Measurements from ENCODE around the gene LPP. TPM values are rescaled to one million over a fixed set of nuclear protein-coding genes. Genes with fewer than 3 reads are reported as not detected.

The LPP gene
- total and polyA plus RNA-seq, 2 of the 13 experiments (the other 11 are each of a cell fraction or from before 2014, with no cell fraction given) = 19.2 to 29.9 TPM

DNA sequence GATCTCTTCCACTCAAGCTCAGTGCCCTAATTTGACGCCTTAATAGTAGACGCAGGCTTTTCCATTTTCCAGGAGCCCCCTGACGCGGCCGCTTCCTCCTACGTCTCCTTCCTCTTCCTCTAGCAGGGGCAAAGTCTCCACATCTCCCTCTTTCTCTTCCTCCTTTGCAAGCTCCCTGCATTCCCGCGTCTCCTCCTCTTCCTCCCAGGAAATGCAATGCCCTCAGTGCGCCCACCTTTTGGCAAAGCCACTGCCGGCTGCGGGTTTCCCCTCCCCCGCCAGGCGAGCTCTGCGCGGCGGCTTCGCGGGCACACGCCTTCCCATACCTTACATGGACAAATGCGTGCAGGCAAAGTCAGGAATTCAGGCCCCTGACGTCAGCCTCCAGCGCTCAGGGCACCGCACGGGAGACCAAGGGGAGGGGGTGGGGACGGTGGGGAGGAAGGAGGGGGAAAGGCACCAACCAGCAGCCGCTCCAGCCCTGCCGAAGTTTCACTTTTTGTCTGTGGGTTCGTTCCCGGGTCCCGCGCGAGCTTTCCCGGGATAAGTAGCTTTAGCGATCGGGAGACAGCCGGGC is 432 bp upstream of the LPP start (continued):
- TF ChIP-seq, protein P1, sequence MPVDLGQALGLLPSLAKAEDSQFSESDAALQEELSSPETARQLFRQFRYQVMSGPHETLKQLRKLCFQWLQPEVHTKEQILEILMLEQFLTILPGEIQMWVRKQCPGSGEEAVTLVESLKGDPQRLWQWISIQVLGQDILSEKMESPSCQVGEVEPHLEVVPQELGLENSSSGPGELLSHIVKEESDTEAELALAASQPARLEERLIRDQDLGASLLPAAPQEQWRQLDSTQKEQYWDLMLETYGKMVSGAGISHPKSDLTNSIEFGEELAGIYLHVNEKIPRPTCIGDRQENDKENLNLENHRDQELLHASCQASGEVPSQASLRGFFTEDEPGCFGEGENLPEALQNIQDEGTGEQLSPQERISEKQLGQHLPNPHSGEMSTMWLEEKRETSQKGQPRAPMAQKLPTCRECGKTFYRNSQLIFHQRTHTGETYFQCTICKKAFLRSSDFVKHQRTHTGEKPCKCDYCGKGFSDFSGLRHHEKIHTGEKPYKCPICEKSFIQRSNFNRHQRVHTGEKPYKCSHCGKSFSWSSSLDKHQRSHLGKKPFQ (CRISPR knock-in tag; IDR thresholded peaks at IDR 0.05; ENCODE audit: insufficient replicate concordance) = no peak
- TF ChIP-seq, protein P2, sequence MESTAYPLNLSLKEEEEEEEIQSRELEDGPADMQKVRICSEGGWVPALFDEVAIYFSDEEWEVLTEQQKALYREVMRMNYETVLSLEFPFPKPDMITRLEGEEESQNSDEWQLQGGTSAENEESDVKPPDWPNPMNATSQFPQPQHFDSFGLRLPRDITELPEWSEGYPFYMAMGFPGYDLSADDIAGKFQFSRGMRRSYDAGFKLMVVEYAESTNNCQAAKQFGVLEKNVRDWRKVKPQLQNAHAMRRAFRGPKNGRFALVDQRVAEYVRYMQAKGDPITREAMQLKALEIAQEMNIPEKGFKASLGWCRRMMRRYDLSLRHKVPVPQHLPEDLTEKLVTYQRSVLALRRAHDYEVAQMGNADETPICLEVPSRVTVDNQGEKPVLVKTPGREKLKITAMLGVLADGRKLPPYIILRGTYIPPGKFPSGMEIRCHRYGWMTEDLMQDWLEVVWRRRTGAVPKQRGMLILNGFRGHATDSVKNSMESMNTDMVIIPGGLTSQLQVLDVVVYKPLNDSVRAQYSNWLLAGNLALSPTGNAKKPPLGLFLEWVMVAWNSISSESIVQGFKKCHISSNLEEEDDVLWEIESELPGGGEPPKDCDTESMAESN (CRISPR knock-in tag; conservative IDR thresholded peaks at IDR 0.05) = no peak
- TF ChIP-seq ATF7 (IDR thresholded peaks at IDR 0.05) (peak; percentile 30; the same call in 1 of the 2 replicates), ATF7 (CRISPR knock-in tag; IDR thresholded peaks at IDR 0.05) (no peak), ZNF660 (CRISPR knock-in tag; IDR thresholded peaks at IDR 0.05; ENCODE audit: borderline replicate concordance, low read depth) (no peak), IRF2 (CRISPR knock-in tag; IDR thresholded peaks at IDR 0.05) (peak; percentile 47; the same call in 1 of the 2 replicates), ZNF205 (CRISPR knock-in tag; IDR thresholded peaks at IDR 0.05) (no peak), TEAD3 (CRISPR knock-in tag; optimal IDR thresholded peaks at IDR 0.05; ENCODE audit: borderline replicate concordance) (peak; percentile 65), HOXA3 (CRISPR knock-in tag; IDR thresholded peaks at IDR 0.05) (peak; percentile 23; the same call in 1 of the 2 replicates), TCF12 (IDR thresholded peaks at IDR 0.05) (no peak), TCF12 (CRISPR knock-in tag; IDR thresholded peaks at IDR 0.05) (0 out of 2 replicates have a peak, but pooled peaks have one; percentile 31), SAP130 (CRISPR knock-in tag; IDR thresholded peaks at IDR 0.05; ENCODE audit: low read depth) (peak; percentile 49), ZNF749 (CRISPR knock-in tag; IDR thresholded peaks at IDR 0.05; ENCODE audit: borderline replicate concordance) (0 out of 2 replicates have a peak, but pooled peaks have one; percentile 58), KLF13 (CRISPR knock-in tag; IDR thresholded peaks at IDR 0.05) (0 out of 2 replicates have a peak, but pooled peaks have one; percentile 32), FIP1L1 (IDR thresholded peaks at IDR 0.05; ENCODE audit: borderline replicate concordance, insufficient read depth, low read depth, low read length) (no peak), MXD4 (CRISPR knock-in tag; IDR thresholded peaks at IDR 0.05) (no peak; the same call in 1 of the 2 replicates), DR1 (CRISPR knock-in tag; IDR thresholded peaks at IDR 0.05) (0 out of 2 replicates have a peak, but pooled peaks have one; percentile 51)
- TF ChIP-seq, protein P3, sequence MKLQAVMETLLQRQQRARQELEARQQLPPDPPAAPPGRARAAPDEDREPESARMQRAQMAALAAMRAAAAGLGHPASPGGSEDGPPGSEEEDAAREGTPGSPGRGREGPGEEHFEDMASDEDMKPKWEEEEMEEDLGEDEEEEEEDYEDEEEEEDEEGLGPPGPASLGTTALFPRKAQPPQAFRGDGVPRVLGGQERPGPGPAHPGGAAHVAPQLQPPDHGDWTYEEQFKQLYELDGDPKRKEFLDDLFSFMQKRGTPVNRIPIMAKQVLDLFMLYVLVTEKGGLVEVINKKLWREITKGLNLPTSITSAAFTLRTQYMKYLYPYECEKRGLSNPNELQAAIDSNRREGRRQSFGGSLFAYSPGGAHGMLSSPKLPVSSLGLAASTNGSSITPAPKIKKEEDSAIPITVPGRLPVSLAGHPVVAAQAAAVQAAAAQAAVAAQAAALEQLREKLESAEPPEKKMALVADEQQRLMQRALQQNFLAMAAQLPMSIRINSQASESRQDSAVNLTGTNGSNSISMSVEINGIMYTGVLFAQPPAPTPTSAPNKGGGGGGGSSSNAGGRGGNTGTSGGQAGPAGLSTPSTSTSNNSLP (IDR thresholded peaks at IDR 0.05; ENCODE audit: low read depth, low read length) = no peak
- TF ChIP-seq, protein P4, sequence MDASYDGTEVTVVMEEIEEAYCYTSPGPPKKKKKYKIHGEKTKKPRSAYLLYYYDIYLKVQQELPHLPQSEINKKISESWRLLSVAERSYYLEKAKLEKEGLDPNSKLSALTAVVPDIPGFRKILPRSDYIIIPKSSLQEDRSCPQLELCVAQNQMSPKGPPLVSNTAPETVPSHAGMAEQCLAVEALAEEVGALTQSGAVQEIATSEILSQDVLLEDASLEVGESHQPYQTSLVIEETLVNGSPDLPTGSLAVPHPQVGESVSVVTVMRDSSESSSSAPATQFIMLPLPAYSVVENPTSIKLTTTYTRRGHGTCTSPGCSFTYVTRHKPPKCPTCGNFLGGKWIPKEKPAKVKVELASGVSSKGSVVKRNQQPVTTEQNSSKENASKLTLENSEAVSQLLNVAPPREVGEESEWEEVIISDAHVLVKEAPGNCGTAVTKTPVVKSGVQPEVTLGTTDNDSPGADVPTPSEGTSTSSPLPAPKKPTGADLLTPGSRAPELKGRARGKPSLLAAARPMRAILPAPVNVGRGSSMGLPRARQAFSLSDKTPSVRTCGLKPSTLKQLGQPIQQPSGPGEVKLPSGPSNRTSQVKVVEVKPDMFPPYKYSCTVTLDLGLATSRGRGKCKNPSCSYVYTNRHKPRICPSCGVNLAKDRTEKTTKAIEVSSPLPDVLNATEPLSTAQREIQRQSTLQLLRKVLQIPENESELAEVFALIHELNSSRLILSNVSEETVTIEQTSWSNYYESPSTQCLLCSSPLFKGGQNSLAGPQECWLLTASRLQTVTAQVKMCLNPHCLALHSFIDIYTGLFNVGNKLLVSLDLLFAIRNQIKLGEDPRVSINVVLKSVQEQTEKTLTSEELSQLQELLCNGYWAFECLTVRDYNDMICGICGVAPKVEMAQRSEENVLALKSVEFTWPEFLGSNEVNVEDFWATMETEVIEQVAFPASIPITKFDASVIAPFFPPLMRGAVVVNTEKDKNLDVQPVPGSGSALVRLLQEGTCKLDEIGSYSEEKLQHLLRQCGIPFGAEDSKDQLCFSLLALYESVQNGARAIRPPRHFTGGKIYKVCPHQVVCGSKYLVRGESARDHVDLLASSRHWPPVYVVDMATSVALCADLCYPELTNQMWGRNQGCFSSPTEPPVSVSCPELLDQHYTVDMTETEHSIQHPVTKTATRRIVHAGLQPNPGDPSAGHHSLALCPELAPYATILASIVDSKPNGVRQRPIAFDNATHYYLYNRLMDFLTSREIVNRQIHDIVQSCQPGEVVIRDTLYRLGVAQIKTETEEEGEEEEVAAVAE (CRISPR knock-in tag; IDR thresholded peaks at IDR 0.05; ENCODE audit: borderline replicate concordance) = no peak
